Measurements from ENCODE around the gene ATXN7L1.

The ATXN7L1 gene, protein sequence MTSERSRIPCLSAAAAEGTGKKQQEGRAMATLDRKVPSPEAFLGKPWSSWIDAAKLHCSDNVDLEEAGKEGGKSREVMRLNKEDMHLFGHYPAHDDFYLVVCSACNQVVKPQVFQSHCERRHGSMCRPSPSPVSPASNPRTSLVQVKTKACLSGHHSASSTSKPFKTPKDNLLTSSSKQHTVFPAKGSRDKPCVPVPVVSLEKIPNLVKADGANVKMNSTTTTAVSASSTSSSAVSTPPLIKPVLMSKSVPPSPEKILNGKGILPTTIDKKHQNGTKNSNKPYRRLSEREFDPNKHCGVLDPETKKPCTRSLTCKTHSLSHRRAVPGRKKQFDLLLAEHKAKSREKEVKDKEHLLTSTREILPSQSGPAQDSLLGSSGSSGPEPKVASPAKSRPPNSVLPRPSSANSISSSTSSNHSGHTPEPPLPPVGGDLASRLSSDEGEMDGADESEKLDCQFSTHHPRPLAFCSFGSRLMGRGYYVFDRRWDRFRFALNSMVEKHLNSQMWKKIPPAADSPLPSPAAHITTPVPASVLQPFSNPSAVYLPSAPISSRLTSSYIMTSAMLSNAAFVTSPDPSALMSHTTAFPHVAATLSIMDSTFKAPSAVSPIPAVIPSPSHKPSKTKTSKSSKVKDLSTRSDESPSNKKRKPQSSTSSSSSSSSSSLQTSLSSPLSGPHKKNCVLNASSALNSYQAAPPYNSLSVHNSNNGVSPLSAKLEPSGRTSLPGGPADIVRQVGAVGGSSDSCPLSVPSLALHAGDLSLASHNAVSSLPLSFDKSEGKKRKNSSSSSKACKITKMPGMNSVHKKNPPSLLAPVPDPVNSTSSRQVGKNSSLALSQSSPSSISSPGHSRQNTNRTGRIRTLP

DNA sequence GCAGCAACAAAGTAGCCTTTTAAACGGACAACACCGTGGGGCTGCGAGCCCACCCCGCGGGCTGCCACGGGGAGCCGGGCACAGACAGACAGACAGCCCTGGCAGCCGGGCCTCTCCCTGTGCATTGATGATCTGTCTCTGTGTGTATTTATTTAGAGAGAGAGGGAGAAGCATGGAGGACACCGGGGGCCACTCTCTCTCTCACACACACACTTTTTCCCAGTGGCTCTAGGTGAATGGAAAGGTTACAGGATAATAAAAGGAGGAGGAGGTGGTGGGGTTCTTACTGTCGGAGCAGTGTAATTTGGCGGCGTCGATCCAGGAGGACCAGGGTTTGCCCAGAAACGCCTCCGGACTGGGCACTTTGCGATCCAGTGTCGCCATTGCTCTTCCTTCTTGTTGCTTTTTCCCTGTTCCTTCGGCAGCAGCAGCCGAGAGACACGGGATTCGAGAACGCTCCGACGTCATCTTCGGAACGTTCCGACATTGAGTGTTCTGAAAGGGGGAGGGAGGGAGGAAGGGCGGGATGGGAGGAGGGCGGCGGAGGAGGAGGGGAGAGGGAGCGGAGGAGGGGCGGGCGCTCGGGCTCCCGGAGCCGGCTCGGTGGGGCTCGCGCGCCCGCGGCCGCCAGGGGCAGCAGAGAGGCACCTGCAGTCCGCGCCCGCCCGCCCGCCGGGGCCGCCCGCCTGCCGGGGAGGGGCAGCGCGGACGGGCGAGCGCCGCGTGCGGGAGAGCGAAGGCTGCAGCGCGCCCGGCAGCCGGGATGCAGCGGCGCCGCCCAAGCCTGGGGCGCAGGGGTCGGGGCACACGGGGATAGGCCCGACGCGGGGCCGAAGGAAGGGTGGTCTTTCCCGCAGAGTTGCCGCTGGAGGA is at the start of gene ATXN7L1:
TSS of gene ATXN7L1 (minus strand) at position 509 of the 873 bp plus-strand sequence. CDS start at position 468, 41 bp downstream.
- peak; percentile 98 for DNase-seq (ENCODE audit: low read depth, low spot score)

DNA sequence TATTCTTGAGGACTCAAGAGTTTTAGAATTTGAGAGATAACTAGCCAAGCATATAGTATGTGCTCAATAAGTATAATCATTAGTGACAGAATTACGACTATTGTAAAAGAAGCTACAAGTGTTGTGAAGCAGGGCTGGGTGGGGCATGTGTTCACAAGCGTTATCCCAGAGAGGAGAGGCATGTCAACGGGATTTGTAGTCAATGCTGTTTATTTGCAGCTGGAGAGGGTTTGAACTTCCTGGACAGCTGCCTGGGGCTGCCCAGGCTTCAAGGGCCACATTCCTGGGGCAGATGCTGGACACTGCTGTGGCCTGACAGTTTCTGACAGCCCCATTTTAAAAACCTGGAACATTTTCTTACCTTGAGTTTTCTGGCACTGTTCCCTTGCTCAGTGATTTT is 49.7 kb upstream of the ATXN7L1 start:
- DNase-seq (ENCODE audit: low read depth, low spot score) = no peak

DNA sequence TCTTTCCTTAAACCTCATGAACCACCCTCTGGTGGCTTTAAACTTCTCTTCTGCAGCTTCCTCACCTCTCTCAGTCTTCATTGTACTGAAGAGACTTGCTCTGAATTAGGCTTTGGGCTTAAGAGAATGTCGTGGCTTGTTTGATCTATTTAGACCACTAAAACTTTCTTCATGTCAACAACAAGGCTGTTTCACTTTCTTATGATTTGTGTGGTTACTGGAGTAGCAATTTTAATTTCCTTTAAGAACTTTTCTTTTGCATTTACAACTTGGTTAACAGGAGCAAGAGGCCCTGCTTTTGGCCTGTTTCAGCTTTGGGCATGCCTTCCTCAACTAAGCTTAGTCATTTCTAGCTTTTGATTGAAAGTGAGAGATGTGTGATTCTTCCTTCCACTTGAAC is 48.5 kb upstream of the ATXN7L1 start:
- no peak for DNase-seq (ENCODE audit: low read depth, low spot score)

DNA sequence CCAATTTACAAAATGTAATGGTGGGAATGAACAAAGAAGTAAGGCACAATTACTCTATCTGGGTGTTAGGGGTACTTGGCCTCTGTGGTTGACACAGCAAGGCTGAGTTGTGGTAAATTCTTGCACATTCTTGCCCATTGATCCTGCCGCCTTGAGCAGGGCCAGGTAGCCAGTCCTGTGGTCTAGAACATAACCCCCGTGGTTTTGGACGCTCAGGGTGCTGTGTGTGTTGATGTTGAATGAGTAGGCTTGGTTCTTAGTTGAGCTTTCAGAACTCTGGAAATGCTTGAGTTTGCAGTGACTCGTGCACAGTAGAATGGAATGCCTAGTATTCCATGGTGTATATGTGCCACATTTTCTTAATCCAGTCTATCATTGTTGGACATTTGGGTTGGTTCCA is 44.4 kb upstream of the ATXN7L1 start:
- peak; percentile 54 for DNase-seq (ENCODE audit: low read depth, low spot score)

DNA sequence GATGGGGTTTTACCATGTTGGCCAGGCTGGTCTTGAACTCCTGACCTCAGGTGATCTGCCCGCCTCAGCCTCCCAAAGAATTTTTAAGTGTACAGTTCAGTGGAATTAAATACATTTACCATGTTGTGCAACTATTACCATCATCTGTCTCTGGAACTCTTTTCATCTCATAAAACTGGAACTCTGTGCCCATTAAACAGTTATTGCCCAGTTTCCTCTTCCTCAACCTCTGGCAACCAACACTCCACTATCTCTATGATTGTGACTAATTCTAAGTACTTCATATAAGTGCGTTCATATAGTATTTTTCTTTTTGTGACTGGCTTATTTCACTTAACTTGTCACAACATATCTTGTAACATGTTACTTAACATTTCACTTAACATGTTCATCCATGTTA is 41.3 kb upstream of the ATXN7L1 start:
- no peak for DNase-seq (ENCODE audit: low read depth, low spot score)

DNA sequence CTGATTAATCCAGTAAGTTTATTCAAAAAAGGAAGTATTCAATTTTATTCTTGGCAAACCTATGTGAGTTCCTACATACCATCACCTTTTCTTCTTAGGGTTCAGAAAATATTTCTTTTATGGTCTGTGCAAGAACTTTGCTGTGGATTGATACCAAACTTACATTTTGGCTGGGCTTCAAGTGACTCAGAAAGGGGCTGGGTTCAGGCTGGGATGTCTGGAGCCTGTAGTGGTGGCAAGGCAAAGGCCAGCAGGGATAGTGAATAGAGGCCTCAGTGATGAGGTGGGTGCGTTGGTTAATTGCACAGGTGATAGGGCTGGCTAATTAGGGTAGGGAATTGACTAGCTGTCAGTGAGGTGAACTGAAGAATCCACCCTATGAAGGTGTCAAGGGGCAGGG is 40.2 kb upstream of the ATXN7L1 start:
- DNase-seq (ENCODE audit: low read depth, low spot score) = peak; percentile 63

DNA sequence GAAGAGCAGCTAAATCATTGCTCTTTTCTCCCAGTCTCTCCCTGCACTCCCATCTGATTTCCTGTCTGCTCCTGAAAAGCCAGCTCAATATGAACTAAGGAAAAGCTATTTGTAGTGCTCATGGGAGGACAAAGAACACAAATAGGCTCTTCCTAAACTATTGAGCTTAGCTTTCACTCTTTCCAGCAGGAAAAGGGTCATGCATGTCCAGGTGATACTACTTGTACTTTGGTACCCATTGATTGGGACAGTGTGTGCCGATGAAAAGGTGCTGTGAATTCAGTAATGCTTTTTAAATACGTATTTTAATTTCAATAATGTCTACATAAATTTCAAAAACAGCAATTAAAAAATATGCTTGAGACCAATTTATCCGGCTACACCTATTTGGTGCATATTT is 37.5 kb upstream of the ATXN7L1 start:
- no peak for DNase-seq (ENCODE audit: low read depth, low spot score)

DNA sequence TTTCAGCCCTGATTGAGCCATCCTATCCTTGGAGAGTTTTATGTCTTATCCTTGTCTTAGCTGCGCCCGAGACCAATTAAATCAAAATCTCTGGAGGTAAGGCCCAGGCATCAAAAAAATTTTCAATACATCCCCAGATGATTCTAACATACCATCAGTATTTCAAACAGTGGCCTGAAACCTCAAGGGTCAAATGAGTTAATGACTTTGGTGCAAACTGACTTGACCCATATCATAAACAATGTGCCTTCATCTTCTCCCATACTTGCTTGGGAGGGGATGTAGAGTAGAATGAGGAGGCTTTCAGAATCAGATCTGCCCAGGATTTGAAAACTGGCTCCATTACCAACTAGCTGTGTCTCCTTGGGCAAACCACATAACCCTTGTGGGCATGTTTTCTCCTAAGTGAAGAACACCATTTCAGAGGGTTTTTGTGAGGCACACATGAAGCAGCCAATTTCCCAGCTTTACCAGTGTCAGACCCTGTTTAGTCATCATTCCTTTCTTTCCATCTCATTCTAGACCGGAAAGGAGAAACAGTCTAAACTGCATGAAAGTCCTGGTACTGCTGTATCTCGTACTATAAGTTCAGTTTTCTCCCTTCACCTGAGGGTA is 35.7 kb upstream of the ATXN7L1 start:
- no peak for DNase-seq (ENCODE audit: low read depth, low spot score)

DNA sequence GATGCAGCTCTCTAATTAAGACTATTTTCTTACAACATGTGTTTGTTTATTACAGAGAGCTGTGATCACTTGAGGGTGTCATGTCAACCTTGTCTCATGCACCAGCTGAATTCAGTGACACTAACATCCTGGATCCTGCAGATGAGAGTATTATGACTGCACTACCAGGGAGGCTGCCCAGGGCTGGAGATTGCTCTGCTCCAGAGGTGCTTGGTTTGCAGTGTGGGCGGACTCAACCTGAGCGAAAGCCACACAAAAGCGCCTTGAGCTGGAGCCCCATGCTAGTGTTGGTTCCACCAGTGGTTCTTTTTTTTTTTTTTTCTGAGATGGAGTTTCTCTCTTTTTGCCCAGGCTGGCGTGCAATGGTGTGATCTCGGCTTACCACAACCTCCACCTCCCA is 33.8 kb upstream of the ATXN7L1 start:
- DNase-seq (ENCODE audit: low read depth, low spot score) = no peak

DNA sequence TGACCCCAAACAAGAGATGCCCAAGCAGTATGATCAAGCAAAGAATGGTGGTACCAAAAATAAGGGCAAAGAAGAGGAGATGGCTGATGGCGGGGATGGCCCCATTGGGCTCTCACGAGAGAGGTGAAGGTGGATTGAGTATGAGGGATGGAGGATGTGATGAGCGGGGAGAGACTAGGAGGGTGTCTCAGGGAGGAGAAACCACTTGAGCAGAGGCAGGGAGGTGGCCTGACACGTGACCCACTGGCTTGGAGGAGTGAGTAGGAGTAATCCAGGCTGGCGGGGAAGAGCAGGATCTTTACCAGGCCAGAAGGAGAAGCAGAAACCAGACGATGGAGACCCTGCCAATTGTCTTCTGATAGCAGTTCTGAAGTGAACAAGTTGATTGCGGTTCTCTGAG is 33.3 kb upstream of the ATXN7L1 start:
- DNase-seq (ENCODE audit: low read depth, low spot score) = no peak

DNA sequence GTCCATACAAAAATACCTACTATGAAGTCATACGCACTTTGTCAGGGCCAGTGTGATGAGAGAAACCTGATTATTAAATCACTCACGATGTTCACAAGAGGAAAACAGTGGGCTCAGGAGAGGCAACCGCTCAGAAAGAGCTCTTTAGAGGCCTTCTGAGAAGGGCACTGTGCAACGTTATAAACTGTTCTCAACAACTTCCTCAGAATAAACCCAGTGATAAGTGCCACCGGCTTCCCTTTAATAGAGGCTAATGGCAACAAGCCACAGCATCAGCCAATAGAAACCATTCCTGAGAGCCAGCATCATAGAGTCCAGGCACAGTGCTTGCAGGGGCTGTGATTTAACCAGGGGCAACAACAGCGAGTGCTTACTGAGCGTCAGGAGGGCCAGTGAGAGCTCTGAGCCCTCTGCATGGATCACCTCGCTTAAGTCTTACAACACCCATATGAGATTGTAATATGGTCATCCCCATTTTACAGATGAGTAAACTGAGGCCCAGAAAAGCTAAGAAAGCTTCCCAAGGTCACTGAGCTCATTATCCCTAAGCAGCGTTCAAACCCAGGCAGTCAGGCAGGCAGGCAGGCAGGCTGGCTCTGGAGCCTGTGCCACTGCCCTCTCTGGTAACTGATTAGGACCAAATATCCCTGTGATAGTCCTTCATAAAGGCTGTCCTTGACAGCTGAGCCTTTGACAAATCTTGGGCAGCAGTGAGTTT is 30.9 kb upstream of the ATXN7L1 start:
- DNase-seq (ENCODE audit: low read depth, low spot score) = no peak

DNA sequence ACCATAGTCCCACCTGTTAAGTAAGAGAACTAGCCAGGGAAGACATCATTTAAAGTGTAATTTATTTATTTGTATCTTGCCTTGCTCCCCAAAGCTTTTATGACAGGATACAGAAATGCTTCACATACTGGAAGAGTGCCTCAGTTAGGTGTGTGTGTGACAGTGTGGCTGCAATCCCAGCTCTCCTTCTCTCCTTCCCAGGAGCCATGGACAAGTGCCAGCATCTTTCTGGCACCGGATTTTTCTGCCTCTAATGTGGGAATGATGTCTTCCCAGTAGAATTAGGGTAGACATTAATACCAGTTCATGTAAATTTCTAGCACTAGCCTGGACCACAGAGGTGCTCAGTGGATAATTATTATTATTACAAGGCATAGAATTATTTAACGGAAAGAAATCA is 30.3 kb upstream of the ATXN7L1 start:
- peak; percentile 71 for DNase-seq (ENCODE audit: low read depth, low spot score)

DNA sequence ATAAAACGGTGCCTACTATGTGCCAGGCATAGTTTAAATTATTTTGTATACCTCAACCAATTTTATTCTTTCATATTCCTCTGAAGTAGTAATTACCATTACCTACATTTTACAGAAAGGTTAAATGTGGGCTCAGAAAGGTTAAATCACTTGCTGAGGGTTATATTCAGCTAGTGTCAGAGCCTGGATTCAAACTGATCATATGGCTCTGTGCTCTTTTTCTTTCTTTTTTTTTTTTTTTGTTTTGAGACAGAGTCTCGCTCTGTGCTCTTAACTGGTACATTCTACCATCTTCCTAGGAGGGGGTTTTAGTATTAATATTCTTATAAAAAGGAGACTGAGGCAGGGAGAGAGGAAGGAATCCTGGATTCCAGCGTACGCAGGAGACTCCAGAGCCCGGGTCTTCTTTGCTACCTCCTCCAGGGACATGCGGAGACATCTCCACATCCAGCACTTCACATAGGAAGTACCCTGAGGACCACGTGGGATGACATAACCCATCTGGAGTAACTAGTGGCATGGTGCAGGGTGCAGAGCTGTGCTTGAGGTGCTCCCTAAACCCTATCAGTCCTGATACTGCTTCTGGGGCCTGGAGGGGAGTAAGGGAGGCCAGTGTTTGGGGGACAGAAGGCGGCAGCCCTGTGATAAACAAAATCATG is 29.6 kb upstream of the ATXN7L1 start:
- no peak for DNase-seq (ENCODE audit: low read depth, low spot score)

DNA sequence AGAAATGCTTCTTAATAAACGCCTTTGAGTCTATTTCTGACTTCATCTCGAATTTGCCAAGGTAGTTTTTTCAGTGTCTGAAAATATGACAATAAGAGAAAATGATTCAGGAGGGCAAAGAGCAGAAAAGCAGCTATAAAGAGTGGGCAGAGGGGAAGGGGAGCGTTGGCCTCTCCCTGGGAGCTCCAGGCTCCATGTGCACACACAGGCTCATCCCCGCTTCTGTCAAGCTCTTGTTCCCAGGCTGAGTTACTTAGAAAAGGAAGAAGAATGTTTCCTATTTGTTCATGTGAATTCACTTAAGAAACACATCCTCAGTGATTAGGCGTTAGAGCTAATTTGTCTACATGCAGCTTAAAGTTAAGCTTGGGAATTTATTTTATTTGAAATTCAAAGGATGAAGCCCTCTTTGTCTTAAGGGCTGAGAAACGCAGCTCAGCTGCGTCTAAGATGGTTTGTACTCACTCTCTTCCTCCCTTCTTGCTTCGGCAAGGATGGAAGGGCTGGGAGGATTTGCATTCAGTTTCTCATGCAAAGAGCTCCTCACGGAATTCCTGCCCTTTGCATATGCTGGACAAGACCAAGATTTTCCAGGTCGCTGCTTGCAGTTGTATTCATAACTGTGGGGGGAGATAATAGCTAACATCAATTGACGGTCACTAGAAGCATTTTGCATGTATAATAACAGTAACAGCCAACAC is 29.0 kb upstream of the ATXN7L1 start:
- no peak for DNase-seq (ENCODE audit: low read depth, low spot score)

DNA sequence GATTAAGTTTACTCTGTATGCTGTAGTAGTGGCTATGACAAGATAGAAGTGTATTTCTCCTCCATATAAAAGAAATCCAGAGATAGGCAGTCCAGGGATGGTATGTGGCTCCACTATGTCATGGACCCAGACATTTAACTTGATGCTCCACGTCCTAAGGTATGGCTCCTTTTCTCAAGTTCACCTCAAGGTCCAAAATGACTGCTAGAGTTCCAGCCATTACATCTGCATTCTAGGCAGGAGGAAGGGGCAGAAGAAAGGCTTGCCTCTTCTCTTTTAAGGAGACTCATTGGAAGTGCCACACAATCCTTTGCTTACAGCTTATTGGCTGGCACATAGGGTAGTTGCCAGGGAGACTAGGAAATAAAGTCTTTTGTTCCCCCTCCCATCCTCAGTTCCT is 27.7 kb upstream of the ATXN7L1 start:
- DNase-seq (ENCODE audit: low read depth, low spot score) = no peak

DNA sequence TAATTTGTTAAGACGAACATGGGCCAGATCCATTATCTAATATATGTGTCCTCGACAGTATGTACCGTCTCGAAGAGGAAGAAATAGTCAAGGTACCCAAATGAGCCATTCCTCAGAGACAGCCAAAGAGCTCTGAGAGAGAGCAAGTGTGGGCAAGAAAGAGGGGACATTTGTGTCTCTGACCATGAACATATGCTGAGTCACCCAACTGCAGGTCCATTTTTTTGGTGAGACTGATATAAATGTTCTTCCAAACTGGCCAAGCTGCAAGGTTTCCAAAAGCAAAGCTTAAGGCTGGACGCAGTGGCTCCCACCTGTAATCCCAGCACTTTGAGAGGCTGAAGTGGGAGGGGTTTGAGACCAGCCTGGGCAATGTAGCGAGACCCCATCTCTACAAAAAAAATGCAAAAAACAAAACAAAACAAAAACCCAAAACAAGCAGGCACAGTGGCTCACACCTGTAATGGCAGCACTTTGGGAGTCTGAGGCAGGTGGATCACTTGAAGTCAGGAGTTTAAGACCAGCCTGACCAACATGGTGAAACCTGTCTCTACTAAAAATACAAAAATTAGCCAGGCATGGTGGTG is 26.0 kb upstream of the ATXN7L1 start:
- no peak for DNase-seq (ENCODE audit: low read depth, low spot score)

DNA sequence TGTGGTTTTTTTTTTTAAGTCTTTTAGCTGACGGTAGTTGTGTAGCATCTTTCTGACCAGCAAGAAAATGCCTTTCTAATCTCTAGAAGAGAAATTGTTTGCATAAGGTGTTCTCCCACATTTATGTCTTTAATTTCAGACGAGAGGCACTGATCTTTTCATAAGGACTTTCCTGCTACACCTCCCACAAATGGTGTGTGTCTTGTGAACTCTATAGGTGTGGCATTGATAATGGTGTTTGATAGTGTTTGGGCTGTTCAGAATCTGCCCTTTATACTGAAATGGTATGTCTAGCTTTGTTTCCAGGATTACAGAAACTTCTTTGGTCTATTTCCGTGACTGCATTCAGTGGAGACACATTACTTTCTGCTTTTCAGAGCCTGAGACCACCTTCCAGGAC is 21.6 kb upstream of the ATXN7L1 start:
- no peak for DNase-seq (ENCODE audit: low read depth, low spot score)

DNA sequence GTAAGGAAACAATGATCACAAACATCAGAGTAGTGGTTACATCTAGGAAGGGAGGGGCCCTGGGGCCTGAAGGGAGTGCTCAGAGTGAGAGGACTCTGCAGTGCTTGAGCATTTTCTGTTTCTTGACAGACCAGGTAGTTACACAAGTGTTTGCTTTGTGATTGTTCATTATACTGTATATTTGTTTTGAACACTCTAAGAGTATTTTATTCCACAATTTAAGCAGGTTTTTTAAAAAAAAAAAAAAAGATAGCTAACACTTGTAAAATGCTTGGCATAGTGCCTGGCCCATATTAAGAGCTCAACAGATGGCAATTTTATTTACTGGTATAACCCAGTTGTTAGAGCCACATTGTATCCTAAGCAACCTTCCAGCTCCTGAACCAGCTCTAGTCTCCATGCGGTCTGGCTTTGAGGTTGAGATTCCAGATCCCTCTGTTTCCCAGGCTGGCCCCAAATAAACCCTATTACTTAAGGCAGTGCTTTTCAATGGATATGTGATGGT is 20.1 kb upstream of the ATXN7L1 start:
- no peak for DNase-seq (ENCODE audit: low read depth, low spot score)

DNA sequence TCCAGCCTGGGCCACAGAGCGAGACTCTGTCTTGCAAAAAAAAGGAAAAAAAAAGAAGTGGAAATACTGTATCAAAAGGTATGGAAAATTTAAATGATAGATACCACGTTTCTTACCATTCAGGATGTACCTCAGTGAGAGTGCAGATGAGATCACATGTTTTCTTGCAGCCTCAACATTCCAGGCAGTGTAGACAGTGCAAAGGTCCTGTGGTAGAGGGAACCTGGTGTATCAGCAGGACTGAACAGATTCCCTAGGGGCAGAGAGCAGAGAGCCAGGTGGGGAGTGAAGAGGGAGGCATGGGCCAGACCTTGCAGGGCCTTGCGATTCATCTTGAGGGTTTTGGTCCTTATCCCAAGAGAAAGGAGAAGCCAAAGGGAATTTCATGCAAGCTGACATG is 17.7 kb upstream of the ATXN7L1 start:
- no peak for DNase-seq (ENCODE audit: low read depth, low spot score)
